Hepatic stellate cell (primary cell): ENCODE measurements around the gene ACCSL.

ENCODE experiments used
- DNase-seq: peaks from one replicate; pipeline ENCODE4 v3.0.0; 2011; ENCODE audit warnings: low spot score

Gene ACCSL

DNA sequence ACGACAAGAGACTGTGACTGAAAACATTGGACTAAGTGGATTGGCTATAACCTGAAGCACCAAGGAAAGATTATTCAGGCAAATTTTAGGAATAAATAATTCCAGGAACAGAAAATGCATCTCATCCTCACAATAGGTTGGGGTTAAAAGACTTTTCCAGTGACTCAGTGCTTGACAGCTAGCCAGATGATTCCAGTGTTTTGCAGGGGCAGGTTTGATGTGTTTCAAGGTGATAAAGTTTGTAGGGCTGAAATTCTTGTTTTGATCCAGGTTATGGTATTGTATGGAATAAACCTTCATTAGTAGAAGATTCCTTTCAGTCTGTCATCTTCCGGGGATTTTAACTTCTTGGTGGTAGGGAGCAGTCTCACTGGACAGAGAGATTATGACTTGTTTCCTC is 50.0 kb downstream of the ACCSL start:
- DNase-seq = no peak

DNA sequence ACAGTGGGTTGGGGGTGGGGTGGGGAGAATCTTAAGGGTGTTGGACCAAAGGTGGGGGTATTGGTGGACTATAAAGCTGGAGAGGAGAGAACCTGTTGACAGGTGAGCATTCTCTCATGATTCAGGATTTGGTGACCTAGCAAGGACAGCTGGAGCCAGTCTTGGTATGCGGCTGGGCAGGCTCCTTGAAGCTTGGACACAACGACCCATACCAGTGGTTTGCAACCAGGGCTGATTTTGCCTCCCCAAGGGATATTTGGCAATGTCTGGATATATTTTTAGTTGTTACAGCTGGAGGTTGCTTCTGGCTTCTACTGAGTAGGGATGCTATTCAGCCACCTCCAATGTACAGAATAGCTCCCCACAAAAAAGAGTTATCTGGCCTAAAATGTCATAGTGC is 53.3 kb downstream of the ACCSL start:
- DNase-seq = no peak

DNA sequence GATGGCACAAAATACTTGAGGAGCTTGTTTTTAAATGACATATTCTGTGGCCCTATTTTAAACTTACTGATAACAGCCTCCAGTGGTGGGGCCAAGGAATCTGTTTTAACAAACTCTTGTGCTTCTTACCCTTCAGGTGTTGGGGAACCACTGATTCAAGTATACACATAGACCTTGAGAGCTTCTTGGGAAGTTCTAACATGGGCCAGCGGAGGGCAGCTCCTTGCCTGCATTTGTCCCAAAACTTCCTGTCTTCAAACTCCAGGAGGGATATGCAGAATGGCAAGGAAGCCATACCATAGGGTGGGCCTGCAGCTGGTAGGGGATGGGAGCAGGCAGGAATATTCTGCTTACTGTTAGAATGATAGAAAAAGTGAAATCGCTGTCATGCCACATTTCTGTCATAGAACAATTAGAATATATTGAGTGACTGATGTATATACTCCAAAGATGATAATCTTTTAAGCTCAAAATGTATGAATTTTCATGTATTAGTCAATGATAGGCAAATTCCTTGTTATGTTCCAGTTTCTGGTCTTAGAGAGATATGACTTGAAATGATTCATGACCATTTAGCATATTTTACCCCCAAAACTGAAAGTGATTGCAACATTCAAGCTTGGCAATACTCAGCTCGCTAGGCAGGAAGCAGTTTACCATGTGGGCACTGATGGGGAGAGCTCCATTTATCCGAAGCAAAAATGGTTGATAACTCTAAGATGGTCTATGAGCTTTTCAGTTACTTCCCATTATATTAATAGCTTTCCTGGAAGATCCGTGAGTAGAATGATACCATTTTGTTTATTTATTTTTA is 56.9 kb downstream of the ACCSL start:
- no peak for DNase-seq

GRCh38 chr11:44108260-44108659 is 60.5 kb downstream of the ACCSL start:
- no peak for DNase-seq
